Measurements from ENCODE around the gene PRKAG2. TPM values are rescaled to one million over a fixed set of nuclear protein-coding genes. Genes with fewer than 3 reads are reported as not detected.

PRKAG2 gene
- total and polyA plus RNA-seq, 2 of the 13 experiments (the other 11 are each of a cell fraction or from before 2014, with no cell fraction given) = 0.90 to 1.3 TPM

DNA sequence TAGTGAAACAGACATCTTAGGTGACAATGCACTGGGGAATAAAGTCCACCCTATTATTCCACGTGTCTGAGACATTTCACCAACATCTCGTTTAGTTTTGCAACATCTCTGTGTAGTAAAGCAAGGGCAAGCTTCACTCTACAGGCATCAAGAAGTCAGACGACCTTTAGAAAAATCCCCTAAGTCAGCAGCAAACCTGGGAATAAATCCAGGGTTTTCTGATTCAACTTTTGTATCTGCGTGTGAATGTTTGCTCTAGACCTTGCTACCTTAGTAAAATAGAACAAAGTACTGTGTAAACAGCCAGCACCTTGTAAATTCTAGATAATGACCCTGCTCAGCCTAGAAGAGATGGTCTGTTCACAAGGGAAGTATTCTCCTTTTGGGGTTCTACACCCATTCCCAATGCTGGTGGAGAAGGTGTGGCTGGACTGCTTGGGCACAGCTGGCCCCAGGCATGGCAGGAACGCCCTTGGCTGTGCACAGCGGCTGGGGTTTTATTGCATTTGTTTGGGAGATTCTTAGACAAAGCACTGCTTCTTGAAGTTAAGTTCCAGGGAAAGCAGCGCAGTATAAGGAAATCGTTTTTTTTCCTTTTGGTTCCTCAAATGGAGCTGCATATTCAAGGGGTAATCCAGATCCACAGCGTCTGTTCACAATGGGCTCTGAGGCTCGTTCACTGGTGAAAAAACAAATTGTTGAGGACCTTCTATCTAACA lies 41.0 kb upstream of the PRKAG2 start:
- H4K20me1 ChIP-seq (ENCODE audit: insufficient read depth, low read length) = no peaks in the 10 kb centered on the region
- DNase-seq (ENCODE audit: low spot score) (no peak), ATAC-seq (peak; percentile 36; the same call in 1 of the 3 replicates), FAIRE-seq (no peak)
- intact Hi-C loops (cut with micrococcal nuclease; ENCODE audit: unreplicated experiment) = no loop called here
- no TSS peak for BruUV-seq (replicated peaks)
- no peak overlapping the region for H3K27ac ChIP-seq (ENCODE audit: extremely low read length, insufficient read depth, low read length)
- ChIA-PET POLR2A (no interaction called here), CTCF (ENCODE audit: low intra/inter-chr PET ratio, low total read pairs) (no interaction called here)
- H3K36me3 ChIP-seq (replicated peaks in 1 of 2; ENCODE audit: control insufficient read depth in 1 of 2, insufficient read depth in 2 of 2, low read length in 2 of 2) = no peaks in the 10 kb centered on the region
- in situ Hi-C loops (cut with HindIII; ENCODE audit: extremely low pct_ligation_motif_present, low pct_unique_long_range_greater_than_20kb) = no loop called here
- H3K4me3 ChIP-seq (replicated peaks in 1 of 3; ENCODE audit: insufficient read depth in 1 of 3, low read depth in 2 of 3, low read length in 3 of 3) = no peak overlapping the region
- H2AFZ ChIP-seq (ENCODE audit: low read length) = no peak overlapping the region
- no peak overlapping the region for H3K9ac ChIP-seq (ENCODE audit: insufficient read depth, low read depth, low read length)
- WGBS (ENCODE audit: low lambda C conversion rate) = 16% methylated on average over 10 of the region's 10 CpGs
- peaks cover 10% of the 10 kb centered on the region for H3K4me1 ChIP-seq (ENCODE audit: insufficient read depth, low read length)
- peaks cover 8% of the 10 kb centered on the region; the same call in 1 of the 2 replicates for H3K9me3 ChIP-seq (ENCODE audit: low read length)
- H3K4me2 ChIP-seq (ENCODE audit: low read depth, low read length) = no peak overlapping the region
- 0 out of 5 replicates have a peak, but pooled peaks cover 0 to 2% of the 10 kb centered on the region in 2 experiments for H3K27me3 ChIP-seq (ENCODE audit: control insufficient read depth in 1 of 2, insufficient read depth in 2 of 2, low read length in 2 of 2)
- H3K79me2 ChIP-seq (ENCODE audit: insufficient read depth, low read length) = no peaks in the 10 kb centered on the region
- no peak for TF ChIP-seq NKX3-1 (CRISPR knock-in tag; IDR thresholded peaks at IDR 0.05)
- TF ChIP-seq CEBPB (IDR thresholded peaks at IDR 0.05; ENCODE audit: borderline replicate concordance, low read depth, low read length) = peak; percentile 44; the same call in 1 of the 2 replicates
- TF ChIP-seq, protein P1, sequence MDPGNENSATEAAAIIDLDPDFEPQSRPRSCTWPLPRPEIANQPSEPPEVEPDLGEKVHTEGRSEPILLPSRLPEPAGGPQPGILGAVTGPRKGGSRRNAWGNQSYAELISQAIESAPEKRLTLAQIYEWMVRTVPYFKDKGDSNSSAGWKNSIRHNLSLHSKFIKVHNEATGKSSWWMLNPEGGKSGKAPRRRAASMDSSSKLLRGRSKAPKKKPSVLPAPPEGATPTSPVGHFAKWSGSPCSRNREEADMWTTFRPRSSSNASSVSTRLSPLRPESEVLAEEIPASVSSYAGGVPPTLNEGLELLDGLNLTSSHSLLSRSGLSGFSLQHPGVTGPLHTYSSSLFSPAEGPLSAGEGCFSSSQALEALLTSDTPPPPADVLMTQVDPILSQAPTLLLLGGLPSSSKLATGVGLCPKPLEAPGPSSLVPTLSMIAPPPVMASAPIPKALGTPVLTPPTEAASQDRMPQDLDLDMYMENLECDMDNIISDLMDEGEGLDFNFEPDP (CRISPR knock-in tag; conservative IDR thresholded peaks at IDR 0.05) = no peak

DNA sequence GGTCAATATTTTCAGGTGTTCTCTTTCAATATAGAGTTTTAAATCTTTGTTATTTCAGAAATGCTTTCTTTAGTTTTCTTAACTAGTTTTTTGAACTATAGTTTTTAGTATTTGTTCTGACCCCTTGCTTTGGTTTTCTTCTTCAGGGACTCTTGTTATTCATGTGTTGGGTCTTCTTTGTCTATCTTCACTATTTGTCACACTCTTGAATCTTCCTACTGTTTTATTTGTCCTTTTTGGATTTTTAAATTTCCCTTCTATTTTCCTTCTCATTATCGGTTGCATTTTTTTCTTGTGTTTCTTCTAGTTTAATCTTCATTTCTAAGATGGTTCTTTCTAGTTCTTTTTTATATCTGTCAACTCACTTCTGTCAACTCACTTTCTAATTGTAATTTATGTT lies 37.1 kb upstream of the PRKAG2 start:
- H3K79me2 ChIP-seq (ENCODE audit: insufficient read depth, low read length) = no peaks in the 10 kb centered on the region
- H3K4me2 ChIP-seq (ENCODE audit: low read depth, low read length) = no peak overlapping the region
- H3K27ac ChIP-seq (ENCODE audit: extremely low read length, insufficient read depth, low read length) = no peak overlapping the region
- 47% methylated on average over 1 of the region's 1 CpG for WGBS (ENCODE audit: low lambda C conversion rate)
- ATAC-seq (no peak), DNase-seq (ENCODE audit: low spot score) (no peak), FAIRE-seq (no peak)
- ChIA-PET CTCF (ENCODE audit: low intra/inter-chr PET ratio, low total read pairs) (no interaction called here), POLR2A (no interaction called here)
- no peak overlapping the region for H3K4me3 ChIP-seq (replicated peaks in 1 of 3; ENCODE audit: insufficient read depth in 1 of 3, low read depth in 2 of 3, low read length in 3 of 3)
- no peak overlapping the region for H3K9ac ChIP-seq (ENCODE audit: insufficient read depth, low read depth, low read length)
- H4K20me1 ChIP-seq (ENCODE audit: insufficient read depth, low read length) = no peaks in the 10 kb centered on the region
- intact Hi-C loops (cut with micrococcal nuclease; ENCODE audit: unreplicated experiment) (no loop called here), in situ Hi-C loops (cut with HindIII; ENCODE audit: extremely low pct_ligation_motif_present, low pct_unique_long_range_greater_than_20kb) (no loop called here)
- no TSS peak for BruUV-seq (replicated peaks)
- H3K4me1 ChIP-seq (ENCODE audit: insufficient read depth, low read length) = peaks cover 10% of the 10 kb centered on the region
- H3K36me3 ChIP-seq (replicated peaks in 1 of 2; ENCODE audit: control insufficient read depth in 1 of 2, insufficient read depth in 2 of 2, low read length in 2 of 2) = no peaks in the 10 kb centered on the region
- peaks cover 8% of the 10 kb centered on the region; the same call in 1 of the 2 replicates for H3K9me3 ChIP-seq (ENCODE audit: low read length)
- H2AFZ ChIP-seq (ENCODE audit: low read length) = no peak overlapping the region
- peaks cover 0 to 2% of the 10 kb centered on the region in 2 experiments; a peak in 1 of 5 replicates for H3K27me3 ChIP-seq (ENCODE audit: control insufficient read depth in 1 of 2, insufficient read depth in 2 of 2, low read length in 2 of 2)
- TF ChIP-seq NCOA2 (CRISPR knock-in tag; IDR thresholded peaks at IDR 0.05) (no peak), TSC22D2 (CRISPR knock-in tag; IDR thresholded peaks at IDR 0.05; ENCODE audit: borderline replicate concordance) (no peak), HMG20A (CRISPR knock-in tag; IDR thresholded peaks at IDR 0.05; ENCODE audit: borderline replicate concordance) (no peak), DNMT3B (CRISPR knock-in tag; conservative IDR thresholded peaks at IDR 0.05) (no peak), HHEX (CRISPR knock-in tag; IDR thresholded peaks at IDR 0.05) (no peak), SUZ12 (IDR thresholded peaks at IDR 0.05; ENCODE audit: low read depth, low read length) (no peak), ZNF703 (CRISPR knock-in tag; IDR thresholded peaks at IDR 0.05; ENCODE audit: borderline replicate concordance) (no peak), TEAD3 (CRISPR knock-in tag; optimal IDR thresholded peaks at IDR 0.05; ENCODE audit: borderline replicate concordance) (no peak), SRSF1 (optimal IDR thresholded peaks at IDR 0.05; ENCODE audit: low read depth, low read length) (no peak), ZIK1 (CRISPR knock-in tag; IDR thresholded peaks at IDR 0.05; ENCODE audit: borderline replicate concordance, low read depth) (no peak), NFYB (CRISPR knock-in tag; IDR thresholded peaks at IDR 0.05) (no peak), AGO1 (IDR thresholded peaks at IDR 0.05; ENCODE audit: low read depth, low read length, poor library complexity, severe bottlenecking) (no peak), ZNF577 (CRISPR knock-in tag; IDR thresholded peaks at IDR 0.05; ENCODE audit: borderline replicate concordance, low read depth) (no peak), CEBPG (CRISPR knock-in tag; IDR thresholded peaks at IDR 0.05) (no peak)
- TF ChIP-seq, protein P2, sequence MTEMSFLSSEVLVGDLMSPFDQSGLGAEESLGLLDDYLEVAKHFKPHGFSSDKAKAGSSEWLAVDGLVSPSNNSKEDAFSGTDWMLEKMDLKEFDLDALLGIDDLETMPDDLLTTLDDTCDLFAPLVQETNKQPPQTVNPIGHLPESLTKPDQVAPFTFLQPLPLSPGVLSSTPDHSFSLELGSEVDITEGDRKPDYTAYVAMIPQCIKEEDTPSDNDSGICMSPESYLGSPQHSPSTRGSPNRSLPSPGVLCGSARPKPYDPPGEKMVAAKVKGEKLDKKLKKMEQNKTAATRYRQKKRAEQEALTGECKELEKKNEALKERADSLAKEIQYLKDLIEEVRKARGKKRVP (CRISPR knock-in tag; IDR thresholded peaks at IDR 0.05) = no peak
